OCI-LY3 (cell line): ENCODE results near the gene RPL41.

Experiments
- EZH2phosphoT487 ChIP-seq: fragments of 200-600 bp; shearing (Covaris generic); IDR thresholded peaks from 2 replicates; pipeline ENCODE4 v1.6.1; 2018; ENCODE audit warnings: antibody characterized with exemption, mixed run types, low read depth
- TF ChIP-seq, protein P1 (sequence below): fragments of 200-600, 300-600 bp; sonication (generic); IDR thresholded peaks from 2 replicates; pipeline ENCODE4 v1.5.1; 2014; ENCODE audit warnings: antibody characterized with exemption, low read length, low read depth

GRCh38 chr12:56117778-56118687, 1.6 kb downstream of the RPL41 start, which contains the start of gene ZC3H10:
- TF ChIP-seq, protein P1, sequence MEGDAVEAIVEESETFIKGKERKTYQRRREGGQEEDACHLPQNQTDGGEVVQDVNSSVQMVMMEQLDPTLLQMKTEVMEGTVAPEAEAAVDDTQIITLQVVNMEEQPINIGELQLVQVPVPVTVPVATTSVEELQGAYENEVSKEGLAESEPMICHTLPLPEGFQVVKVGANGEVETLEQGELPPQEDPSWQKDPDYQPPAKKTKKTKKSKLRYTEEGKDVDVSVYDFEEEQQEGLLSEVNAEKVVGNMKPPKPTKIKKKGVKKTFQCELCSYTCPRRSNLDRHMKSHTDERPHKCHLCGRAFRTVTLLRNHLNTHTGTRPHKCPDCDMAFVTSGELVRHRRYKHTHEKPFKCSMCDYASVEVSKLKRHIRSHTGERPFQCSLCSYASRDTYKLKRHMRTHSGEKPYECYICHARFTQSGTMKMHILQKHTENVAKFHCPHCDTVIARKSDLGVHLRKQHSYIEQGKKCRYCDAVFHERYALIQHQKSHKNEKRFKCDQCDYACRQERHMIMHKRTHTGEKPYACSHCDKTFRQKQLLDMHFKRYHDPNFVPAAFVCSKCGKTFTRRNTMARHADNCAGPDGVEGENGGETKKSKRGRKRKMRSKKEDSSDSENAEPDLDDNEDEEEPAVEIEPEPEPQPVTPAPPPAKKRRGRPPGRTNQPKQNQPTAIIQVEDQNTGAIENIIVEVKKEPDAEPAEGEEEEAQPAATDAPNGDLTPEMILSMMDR: peak; percentile 39
- TF ChIP-seq EZH2phosphoT487: no peak
